ENCODE measurements around the gene ALDH9A1. TPM values are rescaled to one million over a fixed set of nuclear protein-coding genes. Genes with fewer than 3 reads are reported as not detected.
"Not testable (repeated sequence)": the region's sequence is repeated elsewhere in the genome, so short reads cannot be mapped to it uniquely, and the experiment has no call there.

ALDH9A1 gene
- total RNA-seq, 1 donor from 2014 or later = 63.2 TPM

DNA sequence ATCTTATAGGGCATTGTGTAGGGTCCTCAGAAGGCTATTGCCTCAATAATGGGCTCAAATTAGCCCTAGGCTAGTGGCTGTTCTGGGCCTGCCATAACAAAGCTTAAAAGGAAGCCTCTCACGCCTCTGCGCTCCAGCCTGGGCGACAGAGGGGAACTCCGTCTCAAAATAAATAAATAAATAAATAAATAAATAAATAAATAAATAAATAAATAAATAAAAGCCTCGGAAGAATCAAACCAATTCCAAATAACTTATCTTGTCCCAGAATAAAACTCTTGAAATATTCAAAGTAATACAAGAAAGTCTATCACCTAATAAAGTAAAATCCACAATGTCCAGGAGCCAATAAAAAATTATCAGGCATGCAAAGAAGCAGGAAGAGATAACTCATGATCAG is 14.4 kb upstream of the ALDH9A1 start:
- TF ChIP-seq, protein P1, sequence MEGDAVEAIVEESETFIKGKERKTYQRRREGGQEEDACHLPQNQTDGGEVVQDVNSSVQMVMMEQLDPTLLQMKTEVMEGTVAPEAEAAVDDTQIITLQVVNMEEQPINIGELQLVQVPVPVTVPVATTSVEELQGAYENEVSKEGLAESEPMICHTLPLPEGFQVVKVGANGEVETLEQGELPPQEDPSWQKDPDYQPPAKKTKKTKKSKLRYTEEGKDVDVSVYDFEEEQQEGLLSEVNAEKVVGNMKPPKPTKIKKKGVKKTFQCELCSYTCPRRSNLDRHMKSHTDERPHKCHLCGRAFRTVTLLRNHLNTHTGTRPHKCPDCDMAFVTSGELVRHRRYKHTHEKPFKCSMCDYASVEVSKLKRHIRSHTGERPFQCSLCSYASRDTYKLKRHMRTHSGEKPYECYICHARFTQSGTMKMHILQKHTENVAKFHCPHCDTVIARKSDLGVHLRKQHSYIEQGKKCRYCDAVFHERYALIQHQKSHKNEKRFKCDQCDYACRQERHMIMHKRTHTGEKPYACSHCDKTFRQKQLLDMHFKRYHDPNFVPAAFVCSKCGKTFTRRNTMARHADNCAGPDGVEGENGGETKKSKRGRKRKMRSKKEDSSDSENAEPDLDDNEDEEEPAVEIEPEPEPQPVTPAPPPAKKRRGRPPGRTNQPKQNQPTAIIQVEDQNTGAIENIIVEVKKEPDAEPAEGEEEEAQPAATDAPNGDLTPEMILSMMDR (IDR thresholded peaks at IDR 0.05; ENCODE audit: borderline replicate concordance) = no peak
- H3K36me3 ChIP-seq = no peaks in the 10 kb centered on the region
- no peak overlapping the region for H3K4me3 ChIP-seq
- no peaks in the 10 kb centered on the region for H3K27me3 ChIP-seq (ENCODE audit: low read depth)
- no peaks in the 10 kb centered on the region for H3K4me1 ChIP-seq
- H3K27ac ChIP-seq (replicated peaks) = no peak overlapping the region
- H3K9me3 ChIP-seq (replicated peaks) = no peaks in the 10 kb centered on the region
- no peak for DNase-seq
- intact Hi-C loops (cut with micrococcal nuclease) = no loop called here

DNA sequence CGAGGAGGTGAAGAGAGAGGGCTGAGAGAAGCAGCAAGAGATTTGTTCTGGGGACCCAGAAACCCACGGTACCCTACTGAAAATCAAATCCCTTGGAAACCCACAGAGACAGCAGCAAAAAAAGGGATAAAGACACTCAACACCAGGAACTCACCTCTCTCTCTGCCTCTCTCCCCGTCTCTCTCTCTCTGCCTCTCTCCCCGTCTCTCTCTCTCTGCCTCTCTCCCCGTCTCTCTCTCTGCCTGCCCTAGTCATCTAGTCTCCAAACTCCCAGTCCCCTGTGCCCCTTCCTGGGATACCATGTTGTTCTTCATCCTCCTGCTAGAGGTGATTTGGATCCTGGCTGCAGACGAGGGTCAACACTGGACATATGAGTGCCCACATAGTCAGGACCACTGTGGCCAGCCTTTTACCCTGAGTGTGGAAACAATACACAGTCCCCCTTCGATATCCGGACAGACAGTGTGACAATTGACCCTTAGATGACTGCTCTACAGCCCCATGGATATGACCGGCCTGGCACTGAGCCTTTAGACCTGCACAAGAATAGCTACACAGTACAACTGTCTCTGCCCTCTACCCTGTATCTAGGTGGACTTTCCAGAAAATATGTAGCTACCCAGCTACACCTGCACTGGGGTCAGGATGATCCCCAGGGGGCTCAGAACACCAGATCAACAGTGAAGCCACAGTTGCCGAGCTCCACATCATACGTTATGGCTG is 9.8 kb upstream of the ALDH9A1 start:
- no peaks in the 10 kb centered on the region for H3K9me3 ChIP-seq (replicated peaks)
- H3K27me3 ChIP-seq (ENCODE audit: low read depth) = peaks cover 19% of the 10 kb centered on the region
- no peaks in the 10 kb centered on the region for H3K4me1 ChIP-seq
- TF ChIP-seq, protein P1 (IDR thresholded peaks at IDR 0.05; ENCODE audit: borderline replicate concordance) = no peak
- H3K27ac ChIP-seq (replicated peaks) = no peak overlapping the region
- H3K4me3 ChIP-seq = no peak overlapping the region
- H3K36me3 ChIP-seq = no peaks in the 10 kb centered on the region
- intact Hi-C loops (cut with micrococcal nuclease) = no loop called here
- no peak for DNase-seq

DNA sequence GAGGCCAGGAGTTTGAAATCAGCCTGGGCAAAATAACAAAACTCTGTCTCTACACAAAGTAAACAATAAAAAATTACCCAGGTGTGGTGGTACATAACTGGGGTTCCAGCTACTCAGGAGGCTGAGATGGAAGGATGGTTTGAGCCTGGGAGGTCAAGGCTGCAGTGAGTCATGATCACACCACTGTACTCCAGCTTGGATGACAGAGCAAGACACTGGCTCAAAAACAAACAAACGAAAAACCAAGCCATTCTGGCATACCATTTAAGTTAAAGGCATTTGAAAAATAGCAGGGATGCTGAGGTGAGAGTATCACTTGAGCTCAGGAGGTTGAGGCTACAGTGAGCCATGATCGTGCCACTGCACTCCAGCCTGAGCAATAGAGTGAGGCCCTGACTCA is 5.3 kb upstream of the ALDH9A1 start:
- intact Hi-C loops (cut with micrococcal nuclease) = no loop called here
- H3K4me1 ChIP-seq = no peaks in the 10 kb centered on the region
- no peaks in the 10 kb centered on the region for H3K36me3 ChIP-seq
- TF ChIP-seq, protein P1 (IDR thresholded peaks at IDR 0.05; ENCODE audit: borderline replicate concordance) = no peak
- no peak overlapping the region for H3K4me3 ChIP-seq
- no peak for DNase-seq
- peaks cover 19% of the 10 kb centered on the region for H3K27me3 ChIP-seq (ENCODE audit: low read depth)
- H3K27ac ChIP-seq (replicated peaks) = no peak overlapping the region
- no peaks in the 10 kb centered on the region for H3K9me3 ChIP-seq (replicated peaks)

DNA sequence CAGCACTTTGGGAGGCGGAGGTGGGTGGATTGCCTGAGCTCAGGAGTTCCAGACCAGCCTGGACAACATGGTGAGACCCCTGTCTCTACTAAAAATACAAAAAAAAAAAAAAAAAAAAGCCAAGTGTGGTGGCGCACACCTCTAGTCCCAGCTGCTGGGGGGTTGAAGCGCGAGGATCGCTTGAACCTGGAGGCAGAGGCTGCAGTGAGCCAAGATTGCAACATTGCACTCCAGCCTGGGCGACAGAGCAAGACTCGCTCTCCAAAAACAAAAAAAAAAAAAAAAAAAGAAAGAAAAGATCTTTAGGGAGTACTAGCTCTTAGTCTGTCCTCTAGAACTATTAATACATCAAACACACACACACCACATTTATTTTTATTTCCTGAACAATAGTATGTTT is 3.6 kb upstream of the ALDH9A1 start:
- H3K27ac ChIP-seq (replicated peaks); H3K36me3 ChIP-seq; DNase-seq; H3K9me3 ChIP-seq (replicated peaks); H3K4me3 ChIP-seq; intact Hi-C loops (cut with micrococcal nuclease): not testable (repeated sequence)
- H3K4me1 ChIP-seq = peaks cover 13% of the 10 kb centered on the region
- peaks cover 15% of the 10 kb centered on the region for H3K27me3 ChIP-seq (ENCODE audit: low read depth)

DNA sequence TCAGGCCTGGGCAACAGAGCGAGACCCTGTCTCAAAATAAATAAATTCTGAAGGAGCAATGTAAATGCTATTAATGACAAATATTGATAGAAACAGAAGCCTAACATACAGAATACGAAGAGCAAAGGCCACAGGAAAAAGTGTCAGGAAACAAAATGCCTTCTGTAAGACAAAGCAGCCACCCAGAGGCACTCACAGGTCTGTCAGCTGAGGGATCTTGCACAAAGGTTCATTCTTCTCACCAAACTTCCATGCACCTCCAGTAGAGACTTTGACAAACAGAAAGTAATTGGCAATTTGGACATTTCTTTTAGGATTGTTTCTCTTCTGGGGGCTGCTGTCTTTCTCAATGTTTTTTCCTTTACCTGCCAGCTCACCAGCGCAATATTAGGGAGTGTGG is 1.2 kb upstream of the ALDH9A1 start:
- DNase-seq = no peak
- Histone ChIP-seq H3K36me3 (peaks cover 5% of the 10 kb centered on the region), H3K9me3 (replicated peaks) (no peaks in the 10 kb centered on the region), H3K4me3 (no peak overlapping the region), H3K27ac (replicated peaks) (no peak overlapping the region), H3K4me1 (peaks cover 32% of the 10 kb centered on the region), H3K27me3 (ENCODE audit: low read depth) (no peaks in the 10 kb centered on the region)
- TF ChIP-seq, protein P1 (IDR thresholded peaks at IDR 0.05; ENCODE audit: borderline replicate concordance) = no peak
- intact Hi-C loops (cut with micrococcal nuclease) = no loop called here

DNA sequence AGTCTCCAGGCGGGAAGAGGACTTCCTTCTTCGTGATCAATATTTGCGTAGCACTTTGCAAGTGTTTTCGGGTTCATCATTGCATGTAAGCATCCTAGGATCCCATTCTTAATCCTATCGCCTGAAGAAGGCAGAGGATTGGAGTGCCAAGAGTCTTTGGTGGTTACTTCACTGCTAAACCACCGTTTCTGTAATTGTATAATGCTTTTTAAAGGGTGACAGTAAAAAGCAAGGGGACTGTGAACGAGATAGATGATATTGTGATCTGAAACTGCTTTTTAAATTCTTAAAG is 345 bp upstream of the ALDH9A1 start:
- peak overlapping the region; percentile 79 for H3K4me3 ChIP-seq
- DNase-seq = no peak
- H3K4me1 ChIP-seq = peaks cover 32% of the 10 kb centered on the region
- peaks cover 14% of the 10 kb centered on the region for H3K36me3 ChIP-seq
- TF ChIP-seq, protein P1 (IDR thresholded peaks at IDR 0.05; ENCODE audit: borderline replicate concordance) = no peak
- H3K9me3 ChIP-seq (replicated peaks) = no peaks in the 10 kb centered on the region
- peak overlapping the region; percentile 96 for H3K27ac ChIP-seq (replicated peaks)
- intact Hi-C loops (cut with micrococcal nuclease) = no loop called here
- no peaks in the 10 kb centered on the region for H3K27me3 ChIP-seq (ENCODE audit: low read depth)

All from left ventricle myocardium inferior (tissue), 1 donor.